GM20431 (cell line): Measurements from ENCODE around the gene FHL3.
"Not testable (repeated sequence)": the region's sequence is repeated elsewhere in the genome, so short reads cannot be mapped to it uniquely, and the experiment has no call there.

Experiments
- in situ Hi-C: fragments of 300-500 bp; cut with MseI, MboI; formaldehyde crosslinking; loops from one replicate; pipeline ENCODE4 v1.15.0; 2020; ENCODE audit warnings: low sequenced_read_pairs; ENCODE audit not compliant: unreplicated experiment

FHL3 gene

DNA sequence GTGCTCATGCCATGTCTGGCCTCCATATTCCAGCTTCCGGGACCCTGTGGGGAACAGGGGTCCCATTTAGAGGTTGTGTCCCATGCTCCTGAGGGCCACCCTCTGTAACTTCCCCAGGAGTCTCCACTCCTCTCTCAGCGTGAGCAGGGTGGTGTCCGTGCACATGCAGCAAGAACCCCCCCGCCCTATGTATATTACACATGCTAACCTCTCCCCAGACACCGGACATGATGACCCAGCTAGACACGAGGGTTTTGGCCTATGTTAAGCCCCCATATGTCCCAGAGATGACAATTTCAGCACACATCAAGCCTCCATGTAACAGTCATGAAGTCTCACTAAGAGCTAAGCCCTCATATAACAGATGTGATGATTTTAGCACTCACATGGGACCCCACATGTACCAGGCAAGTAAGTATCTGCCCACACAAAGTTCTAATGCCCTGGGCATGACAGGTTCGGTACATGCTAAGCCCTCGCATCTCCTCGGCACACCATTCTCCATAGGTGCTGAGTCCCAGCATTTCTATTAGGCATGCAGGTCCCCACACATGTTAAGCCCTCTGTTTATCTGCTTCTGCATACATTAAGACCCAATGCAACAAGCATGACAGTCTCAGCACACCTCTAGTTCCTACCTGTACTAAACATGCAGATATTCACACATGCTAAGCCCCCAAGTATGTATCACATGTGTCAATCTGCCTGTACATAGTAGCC lies 7.1 kb downstream of the FHL3 start:
- in situ Hi-C loops: no loop called here

DNA sequence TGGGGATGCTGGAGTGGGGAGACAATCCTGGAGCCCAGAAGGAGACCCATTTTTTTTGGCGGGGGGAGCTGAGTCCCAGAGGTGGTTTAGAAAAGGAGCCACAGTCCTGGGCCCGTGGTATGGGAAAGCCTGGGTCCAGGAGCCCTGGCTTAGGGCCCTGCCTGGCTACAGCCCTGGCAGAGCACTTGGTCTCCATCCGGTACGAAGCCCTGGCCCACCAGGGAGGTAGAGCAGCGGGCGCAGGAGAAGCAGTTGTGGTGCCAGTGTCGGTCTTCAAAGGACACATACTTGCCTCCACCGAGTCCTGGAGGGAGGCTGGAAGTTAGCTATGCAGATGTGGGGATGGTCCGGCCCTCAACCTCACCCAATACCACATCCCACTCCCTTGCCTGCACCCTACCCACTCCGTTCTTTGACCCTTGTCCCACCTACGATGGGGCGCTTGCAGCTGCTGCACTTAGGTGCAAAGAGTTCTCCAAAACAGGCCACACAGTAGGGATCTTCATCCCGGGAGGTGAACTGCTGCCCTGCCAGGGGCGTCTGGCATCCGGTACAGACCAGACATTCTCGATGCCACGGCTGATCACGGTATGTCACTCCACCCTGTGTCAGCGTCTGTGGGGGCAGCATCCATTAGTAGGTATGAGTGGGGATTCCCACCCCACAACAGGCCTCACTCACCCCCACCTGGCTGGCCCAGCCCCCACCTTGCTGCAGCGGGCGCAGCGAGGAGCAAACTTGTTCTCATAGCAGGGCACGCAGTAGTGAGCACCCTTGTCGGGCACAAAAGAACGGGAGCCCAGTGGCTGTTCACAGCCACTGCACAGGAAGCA lies 7.8 kb downstream of the FHL3 start:
- in situ Hi-C loops: no loop called here

DNA sequence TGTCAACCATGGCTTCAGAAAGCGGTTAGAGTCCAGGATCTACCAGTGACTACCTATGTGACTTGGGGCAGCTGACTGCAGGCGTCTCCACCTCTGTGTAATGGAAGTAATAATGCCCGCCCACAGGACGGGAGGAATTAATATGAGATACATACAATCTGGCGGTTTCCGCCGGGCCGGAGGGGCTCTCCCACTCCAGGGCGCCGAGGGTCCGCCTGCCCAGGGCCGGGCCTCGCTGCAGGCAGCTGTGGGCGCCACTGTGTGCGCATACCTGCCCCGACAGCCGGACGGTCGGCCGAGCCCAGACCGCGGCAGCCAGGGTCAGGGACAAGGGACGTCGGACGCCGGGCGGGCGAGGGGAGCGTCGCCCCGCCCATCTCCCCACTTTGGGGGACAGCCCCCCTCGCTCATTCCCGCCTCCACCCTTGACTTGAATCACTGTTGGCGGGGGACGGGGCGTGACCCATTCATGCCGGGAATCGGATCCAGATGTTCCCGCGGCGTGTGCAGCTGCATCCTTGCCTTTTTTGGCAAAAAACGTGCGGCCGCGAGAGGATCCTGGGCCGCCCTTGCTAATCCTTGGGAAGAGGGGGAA lies 9.5 kb downstream of the FHL3 start:
- in situ Hi-C loops: no loop called here

- in situ Hi-C loops: no loop called here
Observed at GRCh38 chr1:37994886-37995566, 10.3 kb downstream of the FHL3 start.

- in situ Hi-C loops: no loop called here
Observed at GRCh38 chr1:37989361-37989930, 15.9 kb downstream of the FHL3 start.

- in situ Hi-C loops: no loop called here
Observed at GRCh38 chr1:37987679-37988078, 17.6 kb downstream of the FHL3 start.

- in situ Hi-C loops: no loop called here
Observed at GRCh38 chr1:37983546-37983945, 21.8 kb downstream of the FHL3 start.

GRCh38 chr1:37978541-37978940 lies 26.8 kb downstream of the FHL3 start:
- in situ Hi-C loops: loop anchor here (10.0 kb wide), 1 partner anchor 94 kb away; no protein-coding TSS in a partner anchor

- in situ Hi-C loops: loop anchor here (10.0 kb wide), 1 partner anchor 90 kb away; no protein-coding TSS in a partner anchor
Observed at GRCh38 chr1:37975083-37975482, 30.2 kb downstream of the FHL3 start.

GRCh38 chr1:37974567-37974966 lies 30.7 kb downstream of the FHL3 start:
- in situ Hi-C loops: loop anchor here (10.0 kb wide), 1 partner anchor 90 kb away; no protein-coding TSS in a partner anchor

DNA sequence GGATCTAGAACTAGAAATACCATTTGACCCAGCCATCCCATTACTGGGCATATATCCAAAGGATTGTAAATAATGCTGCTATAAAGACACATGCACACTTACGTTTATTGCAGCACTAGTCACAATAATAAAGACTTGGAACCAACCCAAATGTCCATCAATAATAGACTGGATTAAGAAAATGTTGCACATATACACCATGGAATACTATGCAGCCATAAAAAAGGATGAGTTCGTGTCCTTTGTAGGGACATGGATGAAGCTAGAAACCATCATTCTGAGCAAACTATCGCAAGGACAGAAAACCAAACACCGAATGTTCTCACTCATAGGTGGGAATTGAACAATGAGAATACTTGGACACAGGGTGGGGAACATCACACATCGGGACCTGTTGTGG lies 31.6 kb downstream of the FHL3 start:
- in situ Hi-C loops: loop anchor here (10.0 kb wide), 1 partner anchor 89 kb away; no protein-coding TSS in a partner anchor

- in situ Hi-C loops: no loop called here
Observed at GRCh38 chr1:37965301-37965700, 40.0 kb downstream of the FHL3 start.

DNA sequence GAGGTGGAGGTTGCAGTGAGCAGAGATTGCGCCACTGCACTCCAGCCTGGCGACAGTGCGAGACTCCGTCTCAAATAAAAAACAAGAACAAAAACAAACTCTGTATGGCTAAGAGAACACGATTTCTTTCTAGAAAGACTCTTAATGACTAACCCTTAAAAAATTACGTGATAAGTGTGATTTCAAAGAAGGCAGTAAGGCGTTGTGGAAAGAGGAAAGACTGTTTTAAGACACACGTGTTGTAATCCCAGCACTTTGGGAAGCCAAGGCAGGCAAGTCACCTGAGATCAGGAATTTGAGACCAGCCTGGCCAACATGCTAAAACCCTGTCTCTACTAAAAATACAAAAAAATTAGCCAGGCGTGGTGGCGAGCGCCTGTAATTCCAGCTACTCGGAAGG lies 41.2 kb downstream of the FHL3 start:
- in situ Hi-C loops: not testable (repeated sequence)

DNA sequence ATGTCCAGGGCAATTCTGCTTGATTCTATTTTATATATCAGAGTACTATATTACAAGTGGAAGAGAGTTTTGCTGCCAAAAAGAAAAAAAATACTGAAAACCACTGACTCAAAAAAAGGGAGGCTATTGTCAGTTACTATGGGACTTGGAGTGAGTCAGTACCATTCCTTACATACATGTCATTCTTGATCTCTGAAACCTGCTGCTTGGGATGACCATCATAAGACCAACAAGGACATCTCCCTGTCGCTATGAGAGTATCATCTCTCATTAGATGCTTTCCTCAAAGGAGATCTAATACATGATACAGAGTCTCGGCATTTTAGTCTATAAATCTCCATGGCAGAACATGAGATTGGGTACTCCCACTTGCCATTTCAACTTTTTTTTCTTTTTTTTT lies 46.6 kb downstream of the FHL3 start:
- in situ Hi-C loops: no loop called here

GRCh38 chr1:37955685-37956084 lies 49.6 kb downstream of the FHL3 start:
- in situ Hi-C loops: no loop called here

GRCh38 chr1:37954316-37954971 lies 50.9 kb downstream of the FHL3 start:
- in situ Hi-C loops: no loop called here

- in situ Hi-C loops: no loop called here
Observed at GRCh38 chr1:37952738-37953137, 52.6 kb downstream of the FHL3 start.

DNA sequence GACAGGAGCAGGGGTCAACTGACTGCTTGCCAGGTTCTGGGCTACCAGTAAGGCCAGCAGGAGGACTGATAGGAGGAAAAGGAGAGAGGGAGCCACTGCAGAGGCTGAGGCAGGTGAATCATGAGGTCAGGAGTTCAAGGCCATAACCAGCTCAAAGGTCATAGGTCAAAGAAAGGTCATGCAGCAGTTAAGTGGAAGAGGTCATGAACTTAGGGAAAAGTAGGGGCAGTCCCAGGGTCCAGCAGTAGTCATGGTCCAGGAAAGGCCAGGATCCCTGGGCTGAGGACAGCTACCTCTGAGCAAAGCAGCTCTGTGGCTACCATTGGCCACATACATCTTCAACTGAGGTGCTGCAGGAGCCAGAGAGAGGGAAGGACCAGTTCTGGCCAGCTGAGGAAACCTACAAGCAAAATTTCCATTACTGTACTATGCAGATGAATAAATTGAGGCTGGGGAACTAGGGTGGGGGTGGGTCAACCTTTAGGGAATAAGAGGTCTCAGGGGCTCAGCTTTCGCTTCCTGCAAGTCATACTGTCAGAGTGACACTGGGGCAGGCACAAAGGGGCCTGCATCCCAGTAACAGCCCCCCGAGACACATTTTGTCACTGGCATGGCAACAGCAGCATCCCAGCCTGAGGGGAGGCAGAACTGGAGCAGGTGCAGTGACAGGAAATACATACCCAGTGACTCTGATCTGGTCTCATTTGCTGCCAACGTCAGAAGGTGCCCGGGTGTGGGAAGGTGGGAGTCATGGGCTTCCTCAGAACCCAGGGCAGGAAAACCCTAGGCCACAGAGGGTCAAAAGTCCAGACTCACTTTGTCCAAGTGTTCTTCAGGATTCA lies 53.3 kb downstream of the FHL3 start:
- in situ Hi-C loops: no loop called here
